HG03039 (cell line): ENCODE measurements around the gene SFXN3.
"Not testable (repeated sequence)": the region's sequence is repeated elsewhere in the genome, so short reads cannot be mapped to it uniquely, and the experiment has no call there.

Source experiments
- ATAC-seq: cut with Tn5 transposase; IDR thresholded peaks from one replicate; pipeline ENCODE4 v1.9.1; 2021; ENCODE audit warnings: mild to moderate bottlenecking, moderate library complexity; ENCODE audit not compliant: unreplicated experiment

Gene SFXN3

GRCh38 chr10:101034404-101034803, 3.4 kb downstream of the SFXN3 start:
- not testable (repeated sequence) for ATAC-seq

GRCh38 chr10:101035314-101035713, 4.3 kb downstream of the SFXN3 start:
- ATAC-seq, result no peak

GRCh38 chr10:101035916-101036702, 5.1 kb downstream of the SFXN3 start:
- ATAC-seq, result no peak

- ATAC-seq, result no peak
Observed at GRCh38 chr10:101036726-101037125, 5.7 kb downstream of the SFXN3 start.

GRCh38 chr10:101038484-101038883, 7.5 kb downstream of the SFXN3 start:
- no peak for ATAC-seq

GRCh38 chr10:101040061-101040460, 9.0 kb downstream of the SFXN3 start:
- ATAC-seq, result no peak

GRCh38 chr10:101040851-101041250, 9.8 kb downstream of the SFXN3 start:
- ATAC-seq, result no peak

- no peak for ATAC-seq
Observed at GRCh38 chr10:101041252-101041761, 10.3 kb downstream of the SFXN3 start.

- ATAC-seq, result no peak
Observed at GRCh38 chr10:101042118-101042517, 11.1 kb downstream of the SFXN3 start.

GRCh38 chr10:101042667-101043362, 11.8 kb downstream of the SFXN3 start:
- ATAC-seq, result peak; percentile 94

- ATAC-seq, result no peak
Observed at GRCh38 chr10:101043363-101043707, 12.3 kb downstream of the SFXN3 start.

GRCh38 chr10:101044117-101044516, 13.1 kb downstream of the SFXN3 start:
- no peak for ATAC-seq

GRCh38 chr10:101046332-101047238, 15.6 kb downstream of the SFXN3 start:
- ATAC-seq, result no peak

GRCh38 chr10:101047268-101047667, 16.2 kb downstream of the SFXN3 start:
- ATAC-seq, result no peak

GRCh38 chr10:101047961-101048892, 17.2 kb downstream of the SFXN3 start:
- no peak for ATAC-seq

- ATAC-seq, result no peak
Observed at GRCh38 chr10:101050208-101051069, 19.4 kb downstream of the SFXN3 start.

GRCh38 chr10:101052285-101052684, 21.3 kb downstream of the SFXN3 start:
- no peak for ATAC-seq

- ATAC-seq, result no peak
Observed at GRCh38 chr10:101053516-101053915, 22.5 kb downstream of the SFXN3 start.

- ATAC-seq, result no peak
Observed at GRCh38 chr10:101054351-101054750, 23.3 kb downstream of the SFXN3 start.
